AG09319 (cell line): ENCODE measurements around the gene SUSD4.

ENCODE experiments used
- DNase-seq: peaks from one replicate; pipeline ENCODE4 v3.0.0-alpha.2; 2010; ENCODE audit warnings: low read depth; ENCODE audit errors: extremely low read depth
- TF ChIP-seq, protein P1 (sequence below): IDR thresholded peaks from 2 replicates; pipeline ENCODE4 v1.5.1; 2011; ENCODE audit warnings: low read depth, mild to moderate bottlenecking, inconsistent platforms, low read length, moderate library complexity

Gene SUSD4

GRCh38 chr1:223250632-223251015 is 113.4 kb downstream of the SUSD4 start:
- no peak for DNase-seq
- TF ChIP-seq, protein P1, sequence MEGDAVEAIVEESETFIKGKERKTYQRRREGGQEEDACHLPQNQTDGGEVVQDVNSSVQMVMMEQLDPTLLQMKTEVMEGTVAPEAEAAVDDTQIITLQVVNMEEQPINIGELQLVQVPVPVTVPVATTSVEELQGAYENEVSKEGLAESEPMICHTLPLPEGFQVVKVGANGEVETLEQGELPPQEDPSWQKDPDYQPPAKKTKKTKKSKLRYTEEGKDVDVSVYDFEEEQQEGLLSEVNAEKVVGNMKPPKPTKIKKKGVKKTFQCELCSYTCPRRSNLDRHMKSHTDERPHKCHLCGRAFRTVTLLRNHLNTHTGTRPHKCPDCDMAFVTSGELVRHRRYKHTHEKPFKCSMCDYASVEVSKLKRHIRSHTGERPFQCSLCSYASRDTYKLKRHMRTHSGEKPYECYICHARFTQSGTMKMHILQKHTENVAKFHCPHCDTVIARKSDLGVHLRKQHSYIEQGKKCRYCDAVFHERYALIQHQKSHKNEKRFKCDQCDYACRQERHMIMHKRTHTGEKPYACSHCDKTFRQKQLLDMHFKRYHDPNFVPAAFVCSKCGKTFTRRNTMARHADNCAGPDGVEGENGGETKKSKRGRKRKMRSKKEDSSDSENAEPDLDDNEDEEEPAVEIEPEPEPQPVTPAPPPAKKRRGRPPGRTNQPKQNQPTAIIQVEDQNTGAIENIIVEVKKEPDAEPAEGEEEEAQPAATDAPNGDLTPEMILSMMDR: no peak

DNA sequence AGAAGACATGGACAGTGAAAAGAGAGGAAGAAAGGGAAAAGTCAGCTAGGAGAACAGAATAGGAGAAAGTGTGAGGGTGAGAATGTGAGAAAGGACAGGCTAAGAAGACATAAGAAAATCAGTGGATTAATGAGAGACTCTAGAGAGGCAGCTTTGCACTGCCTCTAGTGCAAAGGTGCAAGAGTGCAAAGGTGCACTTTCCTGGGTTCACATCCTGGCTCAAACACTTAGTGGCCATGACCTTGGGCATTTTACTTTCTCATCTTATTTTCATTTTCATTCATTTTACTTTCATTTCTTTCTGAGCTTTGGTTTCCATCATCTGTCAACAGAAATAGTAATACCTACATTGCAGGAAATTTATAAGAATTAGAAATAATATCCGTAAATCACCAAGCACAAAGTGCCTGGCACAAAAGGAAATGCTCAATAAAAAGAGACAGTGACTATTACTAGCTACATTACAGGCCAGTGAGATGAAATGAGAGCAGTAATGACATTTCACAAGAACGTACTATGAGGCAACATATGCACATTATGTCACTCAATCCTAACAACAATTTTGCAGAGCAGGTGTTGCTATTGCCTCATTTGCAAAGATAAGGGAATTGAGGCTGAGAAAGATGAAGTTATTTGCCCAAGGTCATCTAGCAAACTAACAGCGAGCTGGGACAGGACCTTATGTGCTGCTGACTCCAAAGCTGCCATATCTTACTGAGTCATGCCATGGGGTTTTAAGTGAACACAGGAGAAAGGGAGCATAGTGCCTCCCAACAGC is 113.9 kb downstream of the SUSD4 start:
- no peak for DNase-seq
- TF ChIP-seq, protein P1: no peak

DNA sequence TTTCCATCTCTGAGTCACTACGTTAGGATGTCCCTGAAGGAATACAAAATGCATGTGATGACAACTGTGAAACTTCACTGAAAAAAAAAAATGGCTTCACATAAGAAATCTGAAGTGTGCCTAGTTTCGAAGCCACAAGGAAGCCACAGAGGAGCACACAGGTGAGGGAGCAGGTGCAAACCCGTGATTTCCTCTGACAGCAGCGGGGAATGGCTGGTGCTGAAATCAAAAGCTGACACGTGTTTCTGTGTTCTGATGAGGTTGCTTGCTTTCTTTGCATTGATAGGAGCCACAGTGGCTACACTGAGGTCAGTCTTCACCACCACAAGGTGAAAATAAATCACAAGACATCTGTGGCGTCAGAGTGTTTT is 115.2 kb downstream of the SUSD4 start:
- TF ChIP-seq, protein P1: no peak
- DNase-seq: no peak

GRCh38 chr1:223248001-223248769 is 115.8 kb downstream of the SUSD4 start:
- DNase-seq: no peak
- TF ChIP-seq, protein P1: no peak

DNA sequence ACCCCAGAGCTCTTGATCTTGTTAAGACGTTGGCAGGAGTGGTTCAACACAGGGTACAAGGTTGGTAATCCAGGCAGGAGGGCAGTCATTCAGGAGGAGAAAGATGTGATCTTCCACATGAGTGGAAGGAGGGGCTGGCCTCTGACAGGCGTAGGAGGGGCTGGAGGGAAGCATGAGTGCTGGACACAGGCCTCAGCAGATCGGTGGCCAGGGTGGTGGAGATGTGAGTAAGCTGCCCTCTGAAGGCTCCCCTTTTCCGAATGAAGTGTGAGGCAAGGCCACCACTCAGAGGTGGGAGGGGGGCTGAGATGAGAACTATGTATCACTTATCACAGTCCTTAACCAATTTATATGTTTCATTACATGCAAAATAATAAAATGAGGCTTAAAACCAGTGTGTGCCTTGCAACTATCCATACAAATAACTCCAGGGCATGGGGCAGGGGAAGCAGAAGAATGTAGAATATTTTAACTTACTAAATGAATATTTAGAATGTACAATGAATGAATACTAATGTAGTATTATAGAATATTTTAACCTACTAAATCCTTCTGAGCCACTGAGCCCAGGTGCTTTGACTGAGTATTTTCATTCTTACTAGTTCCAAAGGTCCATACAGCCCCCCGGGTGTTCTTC is 117.4 kb downstream of the SUSD4 start:
- DNase-seq: no peak
- TF ChIP-seq, protein P1: no peak

DNA sequence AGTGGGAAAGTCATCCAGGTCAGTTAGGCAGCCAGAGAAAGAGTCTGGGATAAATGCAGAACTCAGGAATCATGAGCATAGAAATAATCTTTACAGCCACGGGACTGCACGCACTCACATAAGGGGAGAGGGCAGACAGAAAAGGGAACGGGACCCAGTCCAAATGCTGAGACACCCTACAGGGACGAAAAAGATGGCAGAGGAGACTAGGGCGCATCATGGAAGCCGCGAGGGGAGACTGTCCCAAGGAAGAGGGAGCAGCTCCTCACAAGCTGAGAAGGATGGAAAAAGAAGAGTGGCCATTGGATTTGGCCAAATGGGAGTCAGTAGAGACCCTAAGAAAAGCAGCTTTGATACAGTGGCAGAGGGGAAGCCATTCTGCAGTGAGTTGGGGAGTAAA is 118.0 kb downstream of the SUSD4 start:
- DNase-seq: no peak
- TF ChIP-seq, protein P1: no peak

DNA sequence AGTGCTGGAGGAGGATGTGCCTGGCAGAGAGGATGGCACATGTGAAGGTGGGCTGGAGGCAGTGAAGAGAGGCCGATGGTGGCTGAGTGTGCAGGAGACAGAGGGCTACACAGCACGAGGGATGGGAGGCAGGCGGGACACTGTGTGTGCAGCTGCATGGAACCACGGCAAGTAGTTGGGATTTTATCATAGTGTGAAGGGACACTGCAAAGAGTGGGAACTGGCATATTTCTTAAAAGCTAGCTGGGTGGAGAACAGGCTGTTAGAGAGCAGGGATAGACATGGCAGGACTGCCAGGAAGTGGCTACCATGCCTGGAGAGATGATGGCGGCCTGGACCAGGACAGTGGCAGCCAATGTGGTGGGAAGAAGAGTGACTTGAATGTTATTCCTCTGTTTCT is 118.6 kb downstream of the SUSD4 start:
- TF ChIP-seq, protein P1: no peak
- no peak for DNase-seq
